Measurements from ENCODE around the gene CTNNA1.
"Not testable (repeated sequence)": the region's sequence is repeated elsewhere in the genome, so short reads cannot be mapped to it uniquely, and the experiment has no call there.

CTNNA1 gene

GRCh38 chr5:138903130-138903775, 150.0 kb downstream of the CTNNA1 start:
- no peak for DNase-seq

GRCh38 chr5:138905541-138905940, 152.3 kb downstream of the CTNNA1 start:
- DNase-seq = no peak

GRCh38 chr5:138909734-138910133, 156.5 kb downstream of the CTNNA1 start:
- no peak for DNase-seq

DNA sequence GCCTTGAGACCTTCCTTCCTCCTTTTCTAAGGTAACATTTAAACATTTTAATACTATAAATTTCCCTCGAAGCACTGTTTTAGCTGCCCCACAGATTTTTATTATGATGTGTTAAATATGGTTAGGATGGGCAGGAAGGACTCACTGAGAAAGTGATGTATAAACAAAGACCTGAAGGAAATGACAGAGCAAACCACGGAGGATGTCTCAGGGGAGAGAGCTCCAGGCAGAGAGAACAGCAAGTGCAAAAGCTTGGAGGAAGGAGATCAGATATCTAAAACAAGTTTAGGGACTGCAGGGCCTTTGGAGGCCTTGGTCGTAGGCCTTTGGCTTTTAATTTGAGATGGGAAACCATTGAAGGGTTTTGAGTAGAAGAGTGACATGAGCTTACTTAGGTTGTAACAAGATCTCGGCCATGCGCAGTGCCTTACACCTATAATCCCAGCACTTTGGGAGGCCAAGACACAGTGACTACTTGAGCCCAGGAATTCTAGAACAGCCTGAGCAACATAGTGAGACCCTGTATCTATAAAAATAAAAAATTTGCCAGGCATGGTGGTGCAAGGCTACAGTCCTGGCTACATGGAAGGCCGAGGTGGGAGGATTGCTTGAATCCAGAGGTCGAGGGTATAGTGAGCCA, 157.4 kb downstream of the CTNNA1 start:
- DNase-seq = no peak

DNA sequence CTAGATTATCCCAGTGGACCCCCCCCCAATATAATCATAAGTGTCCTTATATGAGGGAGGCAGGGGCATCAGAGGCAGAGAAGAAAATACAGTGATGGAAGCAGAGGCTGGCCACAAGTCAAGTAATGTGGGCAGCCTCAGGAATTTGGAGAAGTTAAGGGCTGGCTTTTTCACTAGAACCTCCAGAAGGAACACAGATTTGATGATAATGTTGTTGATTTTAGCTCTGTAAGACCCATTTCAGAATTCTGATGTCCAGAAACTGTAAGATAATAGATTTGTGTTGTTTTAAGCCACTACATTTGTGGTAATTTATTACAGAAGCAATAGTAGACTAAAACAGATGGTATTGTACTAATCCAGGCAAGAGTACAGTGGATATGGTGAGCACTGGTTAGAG, 158.2 kb downstream of the CTNNA1 start:
- DNase-seq = no peak

DNA sequence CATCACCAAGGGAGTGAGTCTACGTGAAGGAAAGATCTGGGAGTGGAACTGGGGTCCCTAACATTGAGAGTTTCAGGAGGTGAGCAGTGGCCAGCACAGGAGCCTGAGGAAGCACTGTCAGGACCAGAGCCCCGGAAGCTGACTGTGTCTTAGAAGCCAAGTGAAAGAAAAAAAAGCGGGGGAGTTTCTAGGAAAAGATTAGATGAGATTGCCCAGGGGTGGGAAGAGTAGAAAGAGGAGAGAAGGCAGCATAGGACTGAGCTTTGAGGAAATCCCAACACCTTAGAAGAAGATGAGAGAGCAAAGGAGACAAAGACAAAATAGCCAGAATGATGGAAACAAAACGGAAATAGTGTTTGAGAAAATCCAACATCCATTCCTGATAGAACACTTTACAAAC, 158.9 kb downstream of the CTNNA1 start:
- no peak for DNase-seq

DNA sequence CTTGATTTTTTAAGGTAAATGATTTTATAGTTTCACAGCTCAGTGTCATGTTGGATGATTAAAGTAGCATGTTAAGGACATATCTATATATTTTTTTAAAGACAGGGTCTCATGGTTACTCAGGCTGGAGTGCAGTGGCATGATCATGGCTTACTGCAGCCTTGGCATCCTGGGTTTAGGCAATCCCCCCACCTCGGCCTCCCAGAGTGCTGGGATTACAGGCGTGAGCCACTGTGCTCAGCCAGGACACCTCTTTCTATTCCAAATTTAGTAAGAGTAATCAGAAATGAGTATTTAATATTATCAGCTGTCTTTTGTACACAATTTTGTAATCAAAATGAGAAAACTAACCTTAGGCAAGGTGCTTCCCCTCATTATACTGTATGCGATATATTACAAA, 160.5 kb downstream of the CTNNA1 start:
- no peak for DNase-seq

DNA sequence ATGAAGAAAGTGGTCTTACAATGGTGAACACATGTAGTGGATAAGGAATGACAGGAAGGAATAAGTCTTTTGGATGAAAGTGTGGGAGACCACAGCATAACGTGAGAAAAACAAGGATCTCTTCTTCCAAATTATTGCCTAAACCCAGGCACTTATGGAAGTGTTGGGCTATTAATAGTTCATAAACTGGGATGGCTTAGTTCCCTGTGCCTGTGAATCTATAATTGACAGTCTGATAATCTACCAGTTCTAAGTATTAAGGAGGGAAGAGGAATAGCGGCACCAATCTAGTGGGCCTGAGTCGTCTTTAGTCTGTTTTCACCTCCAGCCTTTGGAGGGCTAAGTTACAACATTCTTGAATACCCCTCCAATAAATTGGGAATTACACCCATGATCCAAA, 161.1 kb downstream of the CTNNA1 start:
- DNase-seq = no peak

DNA sequence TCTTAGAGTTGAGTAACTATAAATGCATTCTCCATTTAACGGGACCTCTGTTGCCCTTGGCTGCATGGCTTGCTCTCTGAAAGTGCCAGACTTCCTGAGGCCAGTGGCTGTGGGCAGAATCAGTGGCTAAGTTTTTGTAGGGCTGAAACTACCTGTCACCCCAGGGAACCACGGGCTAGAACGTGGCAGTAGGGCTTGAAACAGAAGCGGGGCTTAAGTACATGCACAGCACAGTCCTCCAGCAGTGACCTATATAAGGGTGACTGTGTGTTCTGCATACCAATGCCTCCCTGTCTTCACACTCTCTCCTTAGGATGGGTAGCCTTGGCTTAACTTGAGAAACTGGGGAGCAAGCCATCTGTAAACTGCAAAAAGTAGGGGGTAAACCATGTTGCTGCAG, 165.5 kb downstream of the CTNNA1 start:
- DNase-seq = no peak

GRCh38 chr5:138920181-138920580, 167.0 kb downstream of the CTNNA1 start:
- DNase-seq = no peak

DNA sequence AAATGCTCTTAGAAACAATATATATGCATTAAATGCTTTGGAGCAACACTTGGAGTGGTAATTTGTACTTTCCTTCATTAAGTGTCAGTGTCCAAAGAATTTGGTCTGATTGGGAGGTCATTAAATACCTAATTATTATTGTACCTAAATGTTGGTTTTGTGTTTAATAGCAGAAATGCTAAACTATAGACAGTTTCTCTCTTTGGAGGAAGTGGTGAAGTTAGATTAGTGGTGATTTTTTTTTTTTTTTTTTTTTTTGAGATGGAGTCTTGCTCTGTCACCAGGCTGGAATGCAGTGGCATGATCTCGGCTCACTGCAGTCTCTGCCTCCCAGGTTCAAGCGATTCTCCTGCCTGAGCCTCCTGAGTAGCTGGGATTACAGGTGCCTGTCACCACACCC, 168.1 kb downstream of the CTNNA1 start:
- not testable (repeated sequence) for DNase-seq

DNA sequence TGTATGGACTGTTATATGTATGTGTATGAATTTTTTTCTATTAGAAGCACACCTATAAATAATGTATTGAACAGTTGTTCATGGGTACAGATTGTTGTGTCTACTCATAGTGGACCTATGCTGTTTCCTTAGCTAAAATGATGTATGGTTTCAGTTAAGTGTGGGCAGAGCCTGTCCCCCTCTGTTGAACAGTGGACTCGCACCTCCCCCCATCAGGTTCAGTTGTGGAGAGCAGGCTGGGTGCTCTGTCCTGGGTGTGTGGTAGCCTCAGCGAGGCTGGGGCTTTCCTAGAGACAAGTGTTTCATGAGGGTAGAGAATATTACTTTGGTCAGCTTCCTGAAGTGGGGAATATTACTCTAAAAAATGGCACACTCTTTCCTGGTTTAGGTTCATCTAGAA, 169.3 kb downstream of the CTNNA1 start:
- no peak for DNase-seq

DNA sequence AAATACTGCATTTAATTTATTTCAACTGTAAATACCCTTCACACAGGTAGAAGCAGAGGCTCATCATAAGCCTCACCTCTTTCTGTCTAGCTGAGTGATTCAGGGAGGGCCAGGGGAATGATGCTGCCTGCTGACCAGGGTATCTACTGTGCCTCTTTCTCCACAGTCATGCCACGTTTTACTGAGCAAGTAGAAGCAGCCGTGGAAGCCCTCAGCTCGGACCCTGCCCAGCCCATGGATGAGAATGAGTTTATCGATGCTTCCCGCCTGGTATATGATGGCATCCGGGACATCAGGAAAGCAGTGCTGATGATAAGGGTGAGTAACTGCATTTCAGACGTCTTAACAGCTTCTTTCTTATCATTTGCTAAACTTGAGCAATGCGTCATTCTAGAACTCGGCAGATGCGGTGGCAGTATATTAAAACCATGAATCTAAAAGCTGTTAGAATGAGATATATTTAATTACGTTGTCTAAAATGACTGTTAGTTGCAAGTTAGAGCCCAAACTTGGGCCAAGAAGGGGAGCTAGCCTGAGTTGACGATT, 171.9 kb downstream of the CTNNA1 start:
- no peak for DNase-seq

- no peak for DNase-seq
These were observed 173.0 kb downstream of the CTNNA1 start for GRCh38 chr5:138926257-138926656.

GRCh38 chr5:138926688-138927448, 173.6 kb downstream of the CTNNA1 start:
- DNase-seq = no peak

DNA sequence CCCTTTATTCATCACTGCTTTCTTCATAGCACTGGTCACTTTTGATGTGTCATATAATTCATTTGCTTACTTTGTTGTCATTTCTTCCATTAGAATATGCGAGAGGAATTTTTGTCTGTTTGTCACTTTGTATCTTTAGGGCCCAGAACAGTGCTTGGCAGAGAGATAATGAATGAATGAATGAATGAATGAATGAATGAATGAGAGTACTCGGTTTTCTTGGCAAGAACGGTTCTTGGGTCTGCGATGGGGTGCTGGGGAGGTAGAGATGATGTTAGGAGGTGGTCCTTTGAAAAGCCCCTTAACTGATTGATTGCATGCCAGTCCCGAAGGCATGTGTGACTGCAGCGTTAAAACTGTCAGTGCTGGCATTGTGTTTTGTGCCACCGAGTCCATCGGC, 174.3 kb downstream of the CTNNA1 start:
- DNase-seq = no peak

DNA sequence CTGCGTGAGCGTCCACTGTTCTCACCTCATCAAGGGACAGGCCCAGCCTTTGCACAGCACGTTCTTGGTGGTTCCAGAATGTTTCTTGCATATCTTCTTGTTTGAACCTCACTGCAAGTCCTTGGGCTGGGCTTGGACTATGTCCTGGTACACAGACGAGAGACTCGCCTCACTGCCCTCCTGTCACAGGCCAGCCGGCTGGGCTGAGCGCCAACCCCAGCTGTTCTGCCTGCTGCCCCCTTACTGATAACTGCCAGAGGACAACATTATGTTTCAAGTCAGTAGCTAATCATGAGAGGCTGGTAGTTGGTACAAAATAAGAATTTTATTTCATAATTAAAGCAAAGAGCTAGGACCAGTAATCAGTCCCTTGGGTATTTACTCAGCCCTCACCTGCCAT, 174.8 kb downstream of the CTNNA1 start:
- no peak for DNase-seq

GRCh38 chr5:138929571-138929955, 176.3 kb downstream of the CTNNA1 start:
- DNase-seq = no peak

DNA sequence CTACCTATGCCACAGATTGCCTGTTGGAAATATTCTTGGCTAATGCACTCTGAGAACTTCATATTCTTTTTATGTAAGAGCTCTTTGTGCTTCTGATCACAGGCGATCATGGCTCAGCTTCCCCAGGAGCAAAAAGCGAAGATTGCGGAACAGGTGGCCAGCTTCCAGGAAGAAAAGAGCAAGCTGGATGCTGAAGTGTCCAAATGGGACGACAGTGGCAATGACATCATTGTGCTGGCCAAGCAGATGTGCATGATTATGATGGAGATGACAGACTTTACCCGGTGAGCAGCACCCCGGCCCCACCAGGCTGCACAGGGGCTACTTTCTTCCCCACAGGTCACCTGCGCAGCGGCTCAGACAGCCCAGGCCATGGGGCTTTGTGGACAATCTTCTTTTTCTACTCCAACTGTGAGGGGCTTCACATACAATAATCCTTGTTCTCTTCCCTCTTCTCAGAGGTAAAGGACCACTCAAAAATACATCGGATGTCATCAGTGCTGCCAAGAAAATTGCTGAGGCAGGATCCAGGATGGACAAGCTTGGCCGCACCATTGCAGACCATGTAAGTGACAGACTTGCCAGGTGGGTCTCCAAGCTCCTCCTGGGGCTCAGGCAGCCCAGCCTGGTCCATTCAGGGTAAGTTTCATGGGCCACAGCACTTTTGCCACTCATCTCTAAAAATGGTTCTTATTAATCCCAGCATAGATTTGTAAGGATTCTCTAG, 177.3 kb downstream of the CTNNA1 start:
- no peak for DNase-seq

DNA sequence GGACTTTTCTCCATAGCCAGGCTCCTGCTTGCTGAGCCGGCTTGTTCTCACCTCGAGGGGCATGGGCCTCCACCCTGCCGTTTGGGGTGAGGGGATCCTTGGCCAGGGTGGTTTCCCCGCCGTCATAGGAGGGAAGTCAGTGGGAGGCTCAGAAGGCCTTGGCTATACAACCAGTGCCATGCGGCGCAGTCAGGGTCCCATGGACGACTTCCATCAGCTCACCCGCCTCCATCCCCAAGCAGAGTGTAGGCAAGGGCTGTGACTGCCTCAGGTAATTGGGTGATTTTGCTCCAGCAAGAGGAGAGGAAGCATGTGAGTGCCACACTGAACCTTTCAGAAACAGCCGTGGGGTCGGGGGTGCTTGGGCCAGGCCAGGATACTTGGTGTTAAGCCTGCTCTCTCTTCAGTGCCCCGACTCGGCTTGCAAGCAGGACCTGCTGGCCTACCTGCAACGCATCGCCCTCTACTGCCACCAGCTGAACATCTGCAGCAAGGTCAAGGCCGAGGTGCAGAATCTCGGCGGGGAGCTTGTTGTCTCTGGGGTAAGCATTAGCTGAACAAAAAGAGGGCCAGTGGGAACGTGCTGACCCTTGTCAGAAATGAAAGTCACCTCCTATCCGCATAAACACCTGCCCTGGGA, 179.1 kb downstream of the CTNNA1 start:
- DNase-seq = no peak

DNA sequence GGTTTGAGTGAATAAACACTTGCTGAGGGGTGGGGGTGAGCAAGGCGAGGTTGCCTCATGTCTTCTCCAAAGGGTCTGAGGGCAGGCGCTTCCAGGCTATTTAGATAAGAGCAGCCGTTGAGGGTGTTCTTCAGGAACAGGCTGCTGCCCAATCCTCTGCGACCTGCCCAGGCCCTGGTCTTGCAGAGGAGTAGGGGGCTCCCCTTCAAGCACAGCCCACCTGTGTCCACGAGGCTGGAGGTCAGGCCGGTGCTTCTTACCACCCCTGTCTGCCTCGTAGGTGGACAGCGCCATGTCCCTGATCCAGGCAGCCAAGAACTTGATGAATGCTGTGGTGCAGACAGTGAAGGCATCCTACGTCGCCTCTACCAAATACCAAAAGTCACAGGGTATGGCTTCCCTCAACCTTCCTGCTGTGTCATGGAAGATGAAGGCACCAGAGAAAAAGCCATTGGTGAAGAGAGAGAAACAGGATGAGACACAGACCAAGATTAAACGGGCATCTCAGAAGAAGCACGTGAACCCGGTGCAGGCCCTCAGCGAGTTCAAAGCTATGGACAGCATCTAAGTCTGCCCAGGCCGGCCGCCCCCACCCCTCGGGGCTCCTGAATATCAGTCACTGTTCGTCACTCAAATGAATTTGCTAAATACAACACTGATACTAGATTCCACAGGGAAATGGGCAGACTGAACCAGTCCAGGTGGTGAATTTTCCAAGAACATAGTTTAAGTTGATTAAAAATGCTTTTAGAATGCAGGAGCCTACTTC, 180.5 kb downstream of the CTNNA1 start:
- DNase-seq = no peak

GRCh38 chr5:138934971-138935370, 181.7 kb downstream of the CTNNA1 start:
- DNase-seq = no peak

Measured in NCI-H1417 treated with DMSO at 0.1 percent for 48 hours (cell line).